HepG2 (cell line): ENCODE data around the gene PA2G4. TPM values are rescaled to one million over a fixed set of nuclear protein-coding genes. Genes with fewer than 3 reads are reported as not detected.
A peak's percentile ranks its signal among the peaks of the same experiment; 100 is the strongest.

Source experiments
- ARNTL ChIP-seq: sonication (generic); formaldehyde crosslinking; IDR thresholded peaks from 2 replicates; pipeline ENCODE4 v1.4.0; 2020; ENCODE audit warnings: mild to moderate bottlenecking, missing genetic modification reagents
- ATAD3A ChIP-seq: sonication (generic); formaldehyde crosslinking; IDR thresholded peaks from 2 replicates; pipeline ENCODE4 v1.4.0; 2020; ENCODE audit warnings: missing genetic modification reagents
- DPF2 ChIP-seq: sonication (generic); formaldehyde crosslinking; IDR thresholded peaks from 2 replicates; pipeline ENCODE4 v1.4.0; 2020; ENCODE audit warnings: mild to moderate bottlenecking, low read depth, missing genetic modification reagents, borderline replicate concordance
- GFI1 ChIP-seq: sonication (generic); formaldehyde crosslinking; IDR thresholded peaks from 2 replicates; pipeline ENCODE4 v1.5.0; 2020; ENCODE audit warnings: missing genetic modification reagents, mild to moderate bottlenecking, borderline replicate concordance
- KLF16 ChIP-seq, 2 experiments: sonication (generic) in 1 of 2; formaldehyde crosslinking in 1 of 2; IDR thresholded peaks; 2 replicates each; pipeline versions ENCODE4 v1.6.1 to v1.8.0; 2016 to 2023; ENCODE audit warnings: missing genetic modification reagents in 2 of 2, missing compliant biosample characterization in 1 of 2
- KMT2A ChIP-seq: sonication (generic); formaldehyde crosslinking; IDR thresholded peaks from 2 replicates; pipeline ENCODE4 v1.4.0; 2020; ENCODE audit warnings: missing genetic modification reagents
- SRSF1 ChIP-seq: fragments of 200-400 bp; formaldehyde crosslinking; optimal IDR thresholded peaks from 2 replicates; pipeline ENCODE3; 2017; ENCODE audit warnings: mild to moderate bottlenecking, low read depth, low read length, moderate library complexity
- THAP9 ChIP-seq: sonication (generic); formaldehyde crosslinking; IDR thresholded peaks from 2 replicates; pipeline ENCODE4; 2020; ENCODE audit warnings: missing genetic modification reagents, mild to moderate bottlenecking, borderline replicate concordance
- TSC22D2 ChIP-seq: sonication (generic); formaldehyde crosslinking; IDR thresholded peaks from 2 replicates; pipeline ENCODE4 v1.5.1; 2020; ENCODE audit warnings: missing genetic modification reagents, mild to moderate bottlenecking, borderline replicate concordance
- ZNF563 ChIP-seq: sonication (generic); formaldehyde crosslinking; IDR thresholded peaks from 2 replicates; pipeline ENCODE4 v1.8.0; 2022; ENCODE audit warnings: mild to moderate bottlenecking, moderate library complexity, missing genetic modification reagents
- ZNF570 ChIP-seq: sonication (generic); formaldehyde crosslinking; IDR thresholded peaks from 2 replicates; pipeline ENCODE4 v1.4.0; 2020; ENCODE audit warnings: mild to moderate bottlenecking, missing genetic modification reagents, borderline replicate concordance
- ZNF790 ChIP-seq: sonication (generic); formaldehyde crosslinking; IDR thresholded peaks from 2 replicates; pipeline ENCODE4 v1.8.0; 2022; ENCODE audit warnings: missing genetic modification reagents, mild to moderate bottlenecking, borderline replicate concordance
- ZUFSP ChIP-seq: sonication (generic); formaldehyde crosslinking; IDR thresholded peaks from 2 replicates; pipeline ENCODE4 v1.9.0; 2021; ENCODE audit warnings: missing genetic modification reagents, mild to moderate bottlenecking, borderline replicate concordance
- polyA plus RNA-seq, 8 experiments: library from polyadenylated mRNA; depleted of rRNA in 3 of 8; stranded (reverse) in 7 of 8; unstranded in 1 of 8; fragments of >200 nt; fragmentation: Illumina TruSeq in 4 of 8; extraction: Trizol in 4 of 8; gene quantifications; 2 replicates each; pipeline versions ENCODE4 v1.2.1 to v1.2.3, GENCODE V29; 2011 to 2016; ENCODE audit warnings: low read depth in 4 of 8, missing spikeins in 1 of 8, mixed read lengths in 1 of 8; ENCODE audit not compliant: insufficient read depth in 1 of 8
- total RNA-seq, 5 experiments: library from RNA; depleted of rRNA; stranded (reverse); fragments of >200 nt; fragmentation: Illumina TruSeq; extraction: Trizol; gene quantifications; 2 replicates each; pipeline ENCODE4 v1.2.3, GENCODE V29; 2016; ENCODE audit warnings: low read depth in 1 of 5
- TF ChIP-seq, protein P1 (sequence below): sonication (generic); formaldehyde crosslinking; IDR thresholded peaks from 2 replicates; pipeline ENCODE4 v1.4.0; 2020; ENCODE audit warnings: missing genetic modification reagents
- TF ChIP-seq, protein P2 (sequence below): sonication (generic); formaldehyde crosslinking; IDR thresholded peaks from 2 replicates; pipeline ENCODE4 v1.5.0; 2020; ENCODE audit warnings: missing genetic modification reagents, mild to moderate bottlenecking, borderline replicate concordance
- TF ChIP-seq, protein P3 (sequence below): sonication (generic); formaldehyde crosslinking; IDR thresholded peaks from 2 replicates; pipeline ENCODE4 v1.4.0; 2020; ENCODE audit warnings: missing genetic modification reagents

Gene PA2G4
- total and polyA plus RNA-seq, 2 of the 13 experiments (the other 11 are each of a cell fraction or from before 2014, with no cell fraction given) = 147 to 240 TPM

DNA sequence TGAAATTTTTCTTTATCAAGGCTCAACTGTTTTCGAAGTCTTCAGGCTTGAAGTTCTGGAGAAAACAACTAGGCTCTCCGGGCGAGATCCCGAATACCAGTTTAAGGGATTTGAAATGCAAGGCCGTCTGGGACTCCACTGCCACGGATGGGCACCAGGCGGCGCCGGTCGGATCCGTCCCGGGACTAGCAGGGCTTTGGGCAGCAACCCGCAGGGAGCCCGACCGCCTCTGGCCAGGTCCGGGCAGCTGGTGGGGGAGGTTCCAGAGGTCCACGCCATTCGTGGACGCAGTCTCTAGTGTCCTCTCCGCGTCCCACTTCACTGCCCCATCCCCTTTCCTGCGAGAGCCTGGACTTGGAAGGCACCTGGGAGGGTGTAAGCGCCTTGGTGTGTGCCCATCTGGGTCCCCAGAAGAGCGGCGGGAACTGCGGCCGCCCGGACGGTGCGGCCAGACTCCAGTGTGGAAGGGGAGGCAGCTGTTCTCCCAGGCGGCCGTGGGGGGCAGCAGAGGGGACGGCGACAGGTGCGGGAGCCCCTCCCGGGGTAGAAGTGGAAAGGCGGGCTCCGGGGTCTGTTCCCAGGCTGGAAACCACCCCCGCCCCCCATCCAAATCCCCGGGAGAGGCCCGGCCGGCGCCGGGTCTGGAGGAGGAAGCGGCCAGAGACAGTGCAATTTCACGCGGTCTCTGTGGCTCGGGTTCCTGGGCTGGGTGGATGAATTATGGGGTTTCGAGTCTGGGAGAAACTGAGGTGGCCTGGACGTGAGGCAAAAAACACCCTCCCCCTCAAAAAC, 25.2 kb upstream of the PA2G4 start (continued):
- TF ChIP-seq, protein P1, sequence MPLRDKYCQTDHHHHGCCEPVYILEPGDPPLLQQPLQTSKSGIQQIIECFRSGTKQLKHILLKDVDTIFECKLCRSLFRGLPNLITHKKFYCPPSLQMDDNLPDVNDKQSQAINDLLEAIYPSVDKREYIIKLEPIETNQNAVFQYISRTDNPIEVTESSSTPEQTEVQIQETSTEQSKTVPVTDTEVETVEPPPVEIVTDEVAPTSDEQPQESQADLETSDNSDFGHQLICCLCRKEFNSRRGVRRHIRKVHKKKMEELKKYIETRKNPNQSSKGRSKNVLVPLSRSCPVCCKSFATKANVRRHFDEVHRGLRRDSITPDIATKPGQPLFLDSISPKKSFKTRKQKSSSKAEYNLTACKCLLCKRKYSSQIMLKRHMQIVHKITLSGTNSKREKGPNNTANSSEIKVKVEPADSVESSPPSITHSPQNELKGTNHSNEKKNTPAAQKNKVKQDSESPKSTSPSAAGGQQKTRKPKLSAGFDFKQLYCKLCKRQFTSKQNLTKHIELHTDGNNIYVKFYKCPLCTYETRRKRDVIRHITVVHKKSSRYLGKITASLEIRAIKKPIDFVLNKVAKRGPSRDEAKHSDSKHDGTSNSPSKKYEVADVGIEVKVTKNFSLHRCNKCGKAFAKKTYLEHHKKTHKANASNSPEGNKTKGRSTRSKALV (CRISPR knock-in tag) = peak; percentile 49; the same call in 1 of the 2 replicates
- TF ChIP-seq ZNF563 (no peak), KLF16 (CRISPR knock-in tag; IDR thresholded peaks at IDR 0.05) (peak in 1 of 2 experiments; percentile 53; a peak in 2 of 4 replicates), GFI1 (CRISPR knock-in tag) (peak; percentile 36; the same call in 1 of the 2 replicates), KMT2A (CRISPR knock-in tag) (peak; percentile 36; the same call in 1 of the 2 replicates), ARNTL (CRISPR knock-in tag) (no peak), ZNF570 (CRISPR knock-in tag) (no peak), ATAD3A (CRISPR knock-in tag) (no peak), ZNF790 (CRISPR knock-in tag) (no peak), ZUFSP (CRISPR knock-in tag) (no peak), DPF2 (CRISPR knock-in tag) (no peak), TSC22D2 (CRISPR knock-in tag) (peak; percentile 30; the same call in 1 of the 2 replicates), THAP9 (CRISPR knock-in tag) (peak; percentile 61; the same call in 1 of the 2 replicates), SRSF1 (peak; percentile 63)
- TF ChIP-seq, protein P2, sequence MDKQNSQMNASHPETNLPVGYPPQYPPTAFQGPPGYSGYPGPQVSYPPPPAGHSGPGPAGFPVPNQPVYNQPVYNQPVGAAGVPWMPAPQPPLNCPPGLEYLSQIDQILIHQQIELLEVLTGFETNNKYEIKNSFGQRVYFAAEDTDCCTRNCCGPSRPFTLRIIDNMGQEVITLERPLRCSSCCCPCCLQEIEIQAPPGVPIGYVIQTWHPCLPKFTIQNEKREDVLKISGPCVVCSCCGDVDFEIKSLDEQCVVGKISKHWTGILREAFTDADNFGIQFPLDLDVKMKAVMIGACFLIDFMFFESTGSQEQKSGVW (CRISPR knock-in tag) = no peak
- TF ChIP-seq, protein P3, sequence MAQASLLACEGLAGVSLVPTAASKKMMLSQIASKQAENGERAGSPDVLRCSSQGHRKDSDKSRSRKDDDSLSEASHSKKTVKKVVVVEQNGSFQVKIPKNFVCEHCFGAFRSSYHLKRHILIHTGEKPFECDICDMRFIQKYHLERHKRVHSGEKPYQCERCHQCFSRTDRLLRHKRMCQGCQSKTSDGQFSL (CRISPR knock-in tag) = peak; percentile 76
